Lung (tissue), 12 donors: ENCODE measurements around the gene UGT2B15. TPM values are rescaled to one million over a fixed set of nuclear protein-coding genes. Genes with fewer than 3 reads are reported as not detected.
"Not testable (repeated sequence)": the region's sequence is repeated elsewhere in the genome, so short reads cannot be mapped to it uniquely, and the experiment has no call there.

Experiments used
- ATAC-seq: fragments of 200-7000 bp; cut with Tn5 transposase; one replicate; pipeline ENCODE4 v1.9.1; 2020; ENCODE audit warnings: moderate number of reproducible peaks; ENCODE audit not compliant: insufficient read depth, low FRiP score
- DNase-seq, 3 donors: peaks; one replicate each; pipeline ENCODE4 v3.0.0-alpha.2; 2013 to 2017
- H3K27ac ChIP-seq, 2 donors: one replicate each; pipeline ENCODE4 v1.5.1; 2013; ENCODE audit warnings: mild to moderate bottlenecking in 2 of 2, moderate library complexity in 2 of 2, control low read depth in 1 of 2, inconsistent platforms in 1 of 2, low read depth in 1 of 2, low read length in 1 of 2
- H3K27me3 ChIP-seq, 3 donors: one replicate each; pipeline ENCODE4 v1.5.1; 2013; ENCODE audit warnings: low read length in 2 of 3; ENCODE audit not compliant: control insufficient read depth in 3 of 3, insufficient read depth in 3 of 3
- H3K36me3 ChIP-seq, 4 donors: one replicate each; pipeline ENCODE4 v1.5.1; 2013; ENCODE audit warnings: low read length in 4 of 4, mild to moderate bottlenecking in 1 of 4, moderate library complexity in 1 of 4; ENCODE audit not compliant: control insufficient read depth in 4 of 4, insufficient read depth in 4 of 4
- H3K4me1 ChIP-seq, 5 donors: one replicate each; pipeline ENCODE4 v1.5.1; 2013; ENCODE audit warnings: low read length in 5 of 5, mild to moderate bottlenecking in 2 of 5, moderate library complexity in 1 of 5; ENCODE audit not compliant: control insufficient read depth in 5 of 5, insufficient read depth in 5 of 5
- H3K4me3 ChIP-seq: one replicate; pipeline ENCODE4 v1.5.1; 2013; ENCODE audit warnings: mild to moderate bottlenecking, control low read depth, moderate library complexity
- H3K9ac ChIP-seq, 2 donors: one replicate each; pipeline ENCODE4 v1.5.1; 2013; ENCODE audit warnings: low read length in 2 of 2, control low read depth in 1 of 2; ENCODE audit not compliant: insufficient read depth in 1 of 2
- H3K9me3 ChIP-seq, 4 donors: one replicate each; pipeline ENCODE4 v1.5.1; 2013; ENCODE audit warnings: low read length in 3 of 4, mild to moderate bottlenecking in 1 of 4, moderate library complexity in 1 of 4; ENCODE audit not compliant: control insufficient read depth in 4 of 4, insufficient read depth in 3 of 4
- WGBS, 2 donors: extraction: QIAGEN DNeasy Blood & Tissue Kit; methylation state at CpG; one replicate each; pipeline ENCODE4 v1.1.7; 2013; 5-methylcytosine and 5-hydroxymethylcytosine counted together
- polyA plus RNA-seq, 2 donors: library from polyadenylated mRNA; stranded (reverse); fragments of 200-250 nt; gene quantifications; one replicate each; pipeline ENCODE4 v1.2.1, GENCODE V29; 2013
- total RNA-seq, 2 donors: library from RNA; depleted of rRNA in 1 of 2; stranded (reverse); fragments of >200 nt in 1 of 2; gene quantifications; one replicate each; pipeline ENCODE4 v1.2.1, GENCODE V29; 2014 to 2021
- TF ChIP-seq, protein P1 (sequence below): IDR thresholded peaks from 2 replicates; pipeline ENCODE4 v1.5.1; 2012; ENCODE audit warnings: mild to moderate bottlenecking; ENCODE audit errors: control extremely low read depth, extremely low read depth
- donor health status: control.
- donor health status: control.
- donor health status: Bipolar disorder and iron deficiency.
- donor health status: healthy.
- donor health status: DM: yes; HTN: yes; CAD: no.

Gene UGT2B15
- total and polyA plus RNA-seq, 4 donors = 0.06 to 0.15 TPM; not detected in 2

- H3K27ac ChIP-seq = no peak overlapping the region
- WGBS, 2 donors = 81 to 86% methylated on average over 2 of the region's 2 CpGs
- H3K36me3 ChIP-seq = no peaks in the 10 kb centered on the region
- H3K9ac ChIP-seq = no peak overlapping the region
- no peaks in the 10 kb centered on the region for H3K4me1 ChIP-seq
- no peaks in the 10 kb centered on the region for H3K9me3 ChIP-seq
- H3K27me3 ChIP-seq = no peaks in the 10 kb centered on the region
- DNase-seq = no peak
- no peak for ATAC-seq
- TF ChIP-seq, protein P1, sequence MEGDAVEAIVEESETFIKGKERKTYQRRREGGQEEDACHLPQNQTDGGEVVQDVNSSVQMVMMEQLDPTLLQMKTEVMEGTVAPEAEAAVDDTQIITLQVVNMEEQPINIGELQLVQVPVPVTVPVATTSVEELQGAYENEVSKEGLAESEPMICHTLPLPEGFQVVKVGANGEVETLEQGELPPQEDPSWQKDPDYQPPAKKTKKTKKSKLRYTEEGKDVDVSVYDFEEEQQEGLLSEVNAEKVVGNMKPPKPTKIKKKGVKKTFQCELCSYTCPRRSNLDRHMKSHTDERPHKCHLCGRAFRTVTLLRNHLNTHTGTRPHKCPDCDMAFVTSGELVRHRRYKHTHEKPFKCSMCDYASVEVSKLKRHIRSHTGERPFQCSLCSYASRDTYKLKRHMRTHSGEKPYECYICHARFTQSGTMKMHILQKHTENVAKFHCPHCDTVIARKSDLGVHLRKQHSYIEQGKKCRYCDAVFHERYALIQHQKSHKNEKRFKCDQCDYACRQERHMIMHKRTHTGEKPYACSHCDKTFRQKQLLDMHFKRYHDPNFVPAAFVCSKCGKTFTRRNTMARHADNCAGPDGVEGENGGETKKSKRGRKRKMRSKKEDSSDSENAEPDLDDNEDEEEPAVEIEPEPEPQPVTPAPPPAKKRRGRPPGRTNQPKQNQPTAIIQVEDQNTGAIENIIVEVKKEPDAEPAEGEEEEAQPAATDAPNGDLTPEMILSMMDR = no peak
- H3K4me3 ChIP-seq = no peak overlapping the region
Observed at GRCh38 chr4:68714400-68714799, 43.9 kb upstream of the UGT2B15 start.

DNA sequence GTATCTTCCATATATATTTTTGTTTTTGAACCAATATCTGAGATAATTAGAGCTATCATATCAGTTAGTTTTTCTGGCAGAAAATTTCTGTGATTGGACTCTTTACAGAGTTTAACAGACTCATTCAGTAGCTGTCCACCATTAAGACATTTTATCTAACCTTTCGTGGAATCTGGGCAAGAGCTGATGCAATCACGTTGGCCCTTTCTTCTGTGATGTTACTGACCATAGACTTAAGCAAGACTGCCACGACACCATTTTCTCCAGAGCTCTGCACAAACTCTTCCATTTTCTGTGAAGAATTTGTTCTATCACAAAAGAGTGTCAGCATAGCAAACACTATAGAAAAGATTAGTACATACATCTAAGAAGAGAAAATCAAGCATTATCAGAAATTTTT, 41.8 kb upstream of the UGT2B15 start:
- Histone ChIP-seq H3K36me3 (no peaks in the 10 kb centered on the region), H3K4me1 (no peaks in the 10 kb centered on the region), H3K27ac (no peak overlapping the region), H3K27me3 (no peaks in the 10 kb centered on the region), H3K9ac (no peak overlapping the region), H3K9me3 (no peaks in the 10 kb centered on the region), H3K4me3 (no peak overlapping the region)
- no peak for DNase-seq
- TF ChIP-seq, protein P1 = no peak
- no peak for ATAC-seq
- WGBS, 2 donors = 78 to 87% methylated on average over 3 of the region's 3 CpGs

DNA sequence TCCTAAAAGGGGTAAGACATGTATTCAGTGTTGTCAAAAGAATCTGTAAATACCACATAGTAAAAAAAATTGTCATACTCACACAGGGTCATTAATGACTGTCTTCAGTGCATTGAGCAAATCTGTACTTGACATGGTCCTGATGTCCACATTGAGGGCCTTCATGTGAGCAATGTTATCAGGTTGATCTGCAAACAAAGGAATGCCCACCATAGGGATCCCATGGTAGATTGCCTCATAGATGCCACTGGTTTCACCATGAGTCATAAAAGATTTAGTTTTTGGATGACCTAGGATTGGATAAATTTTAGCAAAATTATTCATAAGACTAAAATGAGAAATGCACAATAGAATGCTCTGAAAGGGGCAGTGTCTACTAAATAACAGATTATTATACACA, 38.1 kb upstream of the UGT2B15 start:
- no peaks in the 10 kb centered on the region for H3K27me3 ChIP-seq

GRCh38 chr4:68703168-68703567, 32.7 kb upstream of the UGT2B15 start:
- not testable (repeated sequence) for H3K9me3 ChIP-seq, H3K9ac ChIP-seq, H3K36me3 ChIP-seq, DNase-seq, H3K4me1 ChIP-seq, H3K27ac ChIP-seq, H3K4me3 ChIP-seq, ATAC-seq, H3K27me3 ChIP-seq
- 85 to 91% methylated on average over 2 of the region's 2 CpGs for WGBS, 2 donors

More for the DNA sequence above, 38.1 kb upstream of the UGT2B15 start:
- Histone ChIP-seq H3K9me3 (no peaks in the 10 kb centered on the region), H3K4me1 (no peaks in the 10 kb centered on the region), H3K9ac (no peak overlapping the region), H3K4me3 (no peak overlapping the region), H3K27ac (no peak overlapping the region), H3K36me3 (no peaks in the 10 kb centered on the region)
- DNase-seq (no peak), ATAC-seq (no peak)
- TF ChIP-seq, protein P1 = no peak
